Stromal cell of bone marrow (primary cell): Measurements from ENCODE around the gene ARHGAP8.
"Not testable (repeated sequence)": the region's sequence is repeated elsewhere in the genome, so short reads cannot be mapped to it uniquely, and the experiment has no call there.

Experiments used
- DNase-seq: peaks from one replicate; pipeline ENCODE4 v3.0.0-alpha.2; 2012; ENCODE audit warnings: low read depth

ARHGAP8 gene

DNA sequence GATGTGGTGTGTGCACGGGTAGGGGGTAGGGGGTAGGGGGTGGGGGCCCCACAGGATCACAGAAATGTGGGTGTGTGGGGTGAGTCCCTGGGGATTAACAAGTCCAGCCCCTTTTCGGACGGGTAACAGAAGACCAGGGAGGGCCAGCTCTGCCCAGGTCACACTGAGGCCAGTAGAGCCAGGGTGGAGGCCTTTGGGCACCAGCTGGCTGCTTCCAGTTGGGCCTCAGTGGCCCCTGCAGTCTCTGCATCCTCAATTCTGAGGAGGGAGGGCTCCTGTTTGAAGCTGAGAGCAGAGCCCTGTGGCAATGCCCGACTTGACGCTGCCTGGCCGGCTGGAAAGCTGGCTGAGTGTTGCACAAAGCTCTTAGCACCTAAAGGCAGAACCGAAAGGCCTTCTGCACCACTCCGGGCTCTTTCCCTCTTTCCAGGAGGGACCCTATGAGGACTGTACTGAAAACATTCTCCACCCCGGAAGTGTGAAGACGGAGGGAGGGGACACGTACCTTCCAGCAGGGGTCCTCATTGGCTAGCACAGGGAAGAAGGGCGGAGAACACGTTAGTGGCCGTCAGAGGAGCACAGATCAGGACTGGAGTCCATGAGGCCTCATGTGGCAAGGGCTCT is 137.0 kb downstream of the ARHGAP8 start:
- DNase-seq: no peak

DNA sequence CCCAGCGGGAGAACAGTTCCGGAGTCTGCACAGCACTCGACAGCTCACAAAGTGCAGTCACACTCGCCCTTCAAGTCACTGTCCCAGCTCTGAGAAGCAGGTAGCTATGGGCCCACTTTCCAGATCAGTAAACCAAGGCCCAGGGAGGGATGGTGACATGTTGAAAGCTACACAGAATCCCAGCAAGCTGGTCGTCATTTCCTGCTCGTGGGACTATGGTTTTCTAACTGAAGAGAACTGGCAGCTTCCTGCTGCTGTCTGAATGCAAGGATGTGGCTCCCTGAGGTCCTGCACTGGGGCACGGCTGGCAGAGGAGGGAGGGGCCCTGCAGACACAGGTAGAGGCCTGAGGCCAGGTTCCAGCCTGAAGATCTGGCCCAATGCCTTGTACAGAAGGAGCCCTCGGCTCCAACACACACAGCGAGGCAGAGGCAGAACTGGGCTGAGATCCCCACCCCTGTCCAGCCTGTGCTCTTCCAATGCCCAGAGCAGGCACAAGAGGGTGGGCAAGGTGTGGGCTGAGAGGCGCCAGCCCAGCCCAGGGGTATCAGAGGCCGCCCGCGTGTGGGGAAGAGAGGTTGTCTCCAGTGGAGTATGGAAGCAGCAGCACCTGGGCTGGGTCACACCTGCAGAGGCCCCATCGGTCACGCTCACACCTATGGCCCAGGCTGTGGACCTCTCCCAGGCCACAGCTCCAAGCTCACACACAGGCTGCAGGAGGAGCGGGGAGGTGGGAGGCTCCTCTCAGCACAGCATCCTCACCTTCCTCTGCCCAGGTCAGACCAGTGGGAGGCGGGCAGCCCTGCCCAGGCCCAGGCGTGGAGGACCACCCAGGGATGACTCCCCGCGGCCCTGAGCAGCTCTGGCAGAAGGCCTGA is 138.3 kb downstream of the ARHGAP8 start:
- DNase-seq: no peak

- DNase-seq: no peak
Measured at GRCh38 chr22:44891293-44891747, 138.9 kb downstream of the ARHGAP8 start.

DNA sequence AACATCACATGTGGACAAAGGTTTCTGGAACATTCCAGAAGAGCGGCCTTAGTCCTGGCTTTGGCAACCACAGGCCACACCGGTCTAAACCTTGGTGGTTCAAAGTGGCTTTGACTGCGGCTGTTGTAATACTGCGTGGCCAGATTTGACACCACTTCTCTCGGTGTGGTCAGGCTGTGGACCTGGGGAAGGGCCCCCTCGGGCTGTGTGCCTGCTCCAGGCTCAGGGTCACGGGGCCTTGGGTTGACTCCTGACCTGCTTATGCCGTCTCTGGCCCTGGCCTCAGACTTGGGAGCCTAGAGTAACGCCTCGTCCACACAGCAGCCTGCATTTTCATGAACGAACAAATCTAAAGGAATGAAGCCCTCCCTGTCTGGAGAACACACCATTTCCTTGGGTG is 139.4 kb downstream of the ARHGAP8 start:
- DNase-seq: no peak

GRCh38 chr22:44892243-44892642 is 139.9 kb downstream of the ARHGAP8 start:
- no peak for DNase-seq

GRCh38 chr22:44892803-44893730 is 140.7 kb downstream of the ARHGAP8 start:
- no peak for DNase-seq

DNA sequence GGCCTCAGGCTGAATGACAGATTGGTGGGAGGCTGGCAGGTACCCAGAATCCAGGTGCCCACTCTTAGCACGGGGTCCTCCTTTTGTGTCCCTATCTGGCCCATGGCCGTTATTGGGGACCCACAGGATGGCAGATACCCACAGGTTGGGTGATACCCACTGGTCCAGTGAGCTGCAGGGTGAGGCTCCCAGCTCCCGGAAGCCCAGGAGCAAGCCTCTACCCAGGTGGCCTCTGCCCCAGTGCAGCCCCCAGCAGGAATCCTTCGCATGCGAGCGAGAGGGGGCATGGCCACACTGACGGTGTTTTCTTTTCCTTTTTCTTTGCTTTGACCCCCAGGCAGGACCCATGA is 141.3 kb downstream of the ARHGAP8 start:
- no peak for DNase-seq

DNA sequence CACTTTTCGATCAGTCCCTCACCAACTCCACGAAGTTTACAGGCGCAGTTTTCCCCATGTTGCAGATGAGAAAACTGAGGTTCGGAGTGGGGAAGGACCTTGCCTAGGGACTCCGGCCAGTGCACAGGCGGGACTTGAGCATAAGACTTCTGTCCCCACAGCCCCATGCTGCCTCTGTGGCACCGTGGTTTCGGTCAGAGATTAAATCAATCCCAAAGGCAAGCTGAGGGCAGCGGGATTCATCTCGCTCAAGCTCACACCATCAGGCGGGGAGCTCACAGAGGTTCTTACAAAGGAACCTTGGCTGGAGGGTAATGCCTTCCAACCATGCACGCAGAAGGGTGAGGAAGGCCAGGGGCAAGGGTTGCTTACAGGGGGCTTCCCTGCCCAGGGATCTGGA is 141.9 kb downstream of the ARHGAP8 start:
- DNase-seq: no peak

DNA sequence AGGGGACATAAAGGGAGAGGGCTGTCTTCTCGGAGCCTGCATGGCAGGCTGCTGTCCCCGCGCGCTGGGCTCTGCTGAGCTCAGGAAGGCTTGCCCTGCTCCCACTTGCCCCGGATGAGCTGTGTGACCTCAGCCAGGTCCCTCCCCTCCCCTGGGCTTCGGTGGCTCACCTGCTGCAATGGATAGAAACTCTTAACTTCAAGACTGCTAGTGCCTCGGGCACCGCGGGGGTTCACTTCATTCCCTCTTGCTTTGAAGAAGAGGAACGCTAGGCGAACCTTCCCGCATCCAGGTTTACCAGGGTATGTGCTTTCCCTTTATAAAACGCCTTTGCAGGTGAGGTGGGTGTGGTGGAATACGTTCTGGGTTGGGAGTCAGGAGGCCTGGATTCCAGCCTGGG is 142.4 kb downstream of the ARHGAP8 start:
- DNase-seq: no peak

DNA sequence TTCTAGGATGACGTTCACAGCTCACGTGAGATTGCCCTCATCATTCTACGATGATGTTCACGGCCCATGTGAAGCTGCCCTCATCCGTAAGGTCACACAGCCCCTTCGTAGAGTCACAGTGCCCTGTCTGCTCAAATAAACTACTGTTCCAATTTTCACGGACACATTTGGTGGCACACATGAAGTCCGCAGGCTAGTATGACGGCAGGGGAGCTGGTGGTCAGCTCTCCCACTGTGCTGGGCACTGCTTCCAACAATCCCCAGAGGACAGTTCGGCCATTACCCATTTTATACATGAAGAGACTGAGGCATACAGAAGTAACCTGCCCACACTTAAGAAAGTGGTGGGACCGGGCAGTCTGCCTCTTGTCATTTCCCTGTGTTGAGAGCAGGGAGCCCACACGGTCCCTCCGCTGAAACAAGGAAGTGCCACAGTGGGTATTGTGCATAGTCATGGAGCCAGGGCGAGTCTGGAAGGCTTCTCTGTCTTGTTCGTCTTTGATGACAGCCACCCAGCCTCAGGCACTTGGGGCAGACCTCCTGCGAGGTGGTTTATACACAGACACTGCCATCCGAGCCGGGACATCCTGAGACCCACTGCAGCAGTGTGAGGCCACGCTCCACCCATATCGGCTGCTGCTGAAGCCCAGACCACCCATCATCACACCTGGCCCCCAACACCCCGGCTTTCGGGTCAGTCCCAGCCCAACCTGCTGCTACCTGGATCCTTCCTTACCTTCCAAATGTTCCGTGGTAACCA is 143.1 kb downstream of the ARHGAP8 start:
- DNase-seq: no peak

GRCh38 chr22:44898236-44898635 is 145.9 kb downstream of the ARHGAP8 start:
- no peak for DNase-seq

DNA sequence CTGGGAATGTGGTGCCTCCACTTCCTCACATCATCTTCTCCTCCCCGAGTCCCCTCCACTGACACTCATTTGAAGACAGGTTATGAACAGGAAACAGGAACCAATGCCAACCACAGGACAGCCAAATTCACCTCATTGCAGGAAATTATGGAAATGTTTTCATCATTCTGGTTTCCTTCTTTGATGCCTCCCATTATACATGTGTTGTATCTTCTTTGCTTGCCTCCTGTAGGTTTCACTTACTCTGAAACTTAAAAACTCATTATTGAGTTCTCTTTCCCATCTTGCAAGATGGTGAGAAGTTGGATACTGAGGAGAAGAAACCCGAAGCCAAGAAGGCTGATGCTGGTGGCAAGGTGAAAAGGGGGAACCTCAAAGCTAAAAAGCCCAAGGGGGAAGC is 148.9 kb downstream of the ARHGAP8 start:
- no peak for DNase-seq

- not testable (repeated sequence) for DNase-seq
Measured at GRCh38 chr22:44903164-44903563, 150.8 kb downstream of the ARHGAP8 start.

DNA sequence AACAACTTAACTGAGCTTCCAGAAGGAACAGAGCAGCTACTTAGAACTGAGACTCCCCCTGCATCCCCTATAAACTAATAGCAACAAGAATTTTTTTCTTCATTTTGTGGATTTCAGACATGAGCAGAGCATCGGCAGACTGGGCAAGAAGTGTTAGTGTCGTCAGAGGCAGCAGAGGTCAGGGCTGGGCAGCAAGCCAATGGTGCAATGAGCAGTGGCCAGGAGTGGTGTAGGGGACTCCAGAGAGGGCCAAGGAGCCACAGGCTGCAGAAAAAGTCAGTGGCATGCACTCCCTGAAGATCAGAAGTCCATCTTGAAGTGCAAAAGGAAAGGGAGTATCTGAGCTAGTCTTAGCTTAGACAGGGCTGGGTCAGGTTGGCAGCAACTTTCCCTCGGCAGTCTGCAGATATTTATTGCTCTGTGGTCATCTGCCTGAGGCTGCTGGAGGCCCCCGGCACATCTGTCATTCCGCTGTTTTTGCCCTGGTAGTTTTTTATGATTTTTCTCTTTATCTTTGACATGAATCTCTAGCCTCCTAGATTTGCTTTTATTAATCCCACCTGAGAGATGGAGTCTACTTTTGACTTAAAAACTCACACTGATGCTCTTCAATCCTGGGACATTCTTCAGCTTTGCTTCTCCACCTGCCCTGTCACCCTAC is 152.2 kb downstream of the ARHGAP8 start:
- not testable (repeated sequence) for DNase-seq

- no peak for DNase-seq
Measured at GRCh38 chr22:44906248-44906936, 154.0 kb downstream of the ARHGAP8 start.

DNA sequence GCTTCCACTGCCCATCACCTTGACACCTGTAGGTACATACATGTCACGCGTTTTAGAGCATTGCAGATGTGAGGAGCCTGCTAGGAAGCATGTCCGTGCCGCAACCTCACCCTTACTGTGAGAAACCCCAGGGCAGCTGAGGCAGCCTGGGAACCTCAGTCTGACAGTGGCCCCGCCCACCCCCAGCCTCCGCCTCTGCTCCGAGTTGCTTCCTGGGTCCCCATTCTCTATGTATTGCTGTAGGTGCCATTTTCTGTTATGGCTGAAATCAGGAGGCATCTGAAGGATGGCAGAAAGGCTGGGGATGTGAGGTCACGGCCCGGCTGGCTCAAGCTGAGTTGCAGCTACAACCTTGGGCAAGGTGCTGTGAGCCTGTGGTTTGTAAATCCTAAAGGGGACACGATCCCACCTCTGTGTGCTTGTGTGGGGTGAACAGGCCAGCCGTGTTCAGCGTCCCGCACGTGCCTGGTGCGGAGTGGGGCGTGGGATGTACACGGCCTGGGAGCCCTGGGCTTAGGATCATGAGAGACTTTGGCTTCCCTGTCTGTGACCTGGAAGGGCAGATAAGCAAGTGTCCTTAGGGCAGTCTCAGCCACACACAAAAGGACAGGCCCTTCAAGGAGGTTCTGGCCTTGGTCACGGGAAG is 154.7 kb downstream of the ARHGAP8 start:
- DNase-seq: no peak

DNA sequence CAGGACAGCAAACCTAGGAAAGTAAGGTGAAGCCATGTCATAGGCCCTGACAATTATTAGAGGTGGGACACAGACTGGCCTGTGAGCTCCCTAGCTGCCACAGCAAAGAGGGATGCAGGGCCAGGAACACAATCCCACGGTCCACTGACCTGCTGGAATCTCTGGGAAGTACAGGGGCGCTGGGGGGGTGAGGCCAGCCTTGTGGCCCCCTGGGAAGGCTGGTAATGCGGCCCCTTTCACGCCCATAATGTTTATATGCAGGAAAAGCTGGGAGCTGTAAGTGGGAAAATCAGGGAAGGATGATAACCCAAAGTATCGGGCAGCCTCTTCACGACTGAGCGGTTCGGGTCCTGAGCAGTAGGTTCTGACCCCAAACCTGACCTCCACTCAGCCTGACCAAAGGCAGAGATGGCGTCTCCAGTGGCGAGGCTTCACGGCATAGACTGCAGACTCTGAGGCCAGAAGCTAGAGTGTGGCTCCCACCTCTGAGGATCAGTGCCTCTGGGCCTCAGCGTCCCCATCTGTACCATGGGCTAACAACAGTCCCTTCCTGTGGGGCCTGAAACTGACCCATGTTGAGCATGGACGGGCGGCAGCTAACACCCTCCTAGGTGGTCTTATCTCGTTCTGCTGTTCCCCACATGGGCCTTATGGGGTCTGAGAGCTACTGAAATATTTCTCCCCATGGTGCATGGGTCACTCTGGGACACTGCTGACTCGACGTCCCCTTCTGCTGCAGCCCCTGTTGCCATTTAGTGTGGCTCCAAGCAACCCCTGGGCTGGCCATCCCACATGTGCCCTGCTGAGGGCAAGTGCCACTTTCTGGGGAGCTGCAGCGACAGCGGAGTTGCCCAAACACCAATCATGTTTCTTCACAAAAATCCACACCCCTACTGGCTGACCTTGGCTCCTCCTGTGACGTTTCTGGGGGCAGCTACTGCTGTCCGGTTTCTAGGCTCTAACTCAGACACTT is 155.7 kb downstream of the ARHGAP8 start:
- DNase-seq: no peak

DNA sequence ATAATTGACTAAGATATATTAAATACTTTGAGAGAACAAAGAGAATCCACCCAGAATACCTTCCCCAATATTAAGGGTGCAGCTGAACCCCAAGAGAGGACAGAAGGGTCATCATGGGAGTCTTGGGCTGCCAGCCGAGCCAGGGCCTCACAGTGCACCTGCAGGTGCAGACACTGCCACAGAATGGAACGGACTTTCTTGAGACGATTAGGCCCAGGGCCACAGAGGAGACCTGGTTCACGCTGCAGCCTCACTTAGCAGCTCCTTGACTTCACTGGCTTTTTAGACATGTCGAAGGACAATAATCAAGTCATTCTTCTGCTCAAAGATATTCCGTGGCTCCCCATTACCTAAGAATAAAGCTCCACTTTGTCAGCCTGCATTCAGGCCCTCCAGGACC is 156.9 kb downstream of the ARHGAP8 start:
- DNase-seq: no peak
